HCT116 (cell line): ENCODE measurements around the gene EIF2AK3. TPM values are rescaled to one million over a fixed set of nuclear protein-coding genes. Genes with fewer than 3 reads are reported as not detected.

Source experiments
- ATAC-seq: fragments of 200-7000 bp; cut with Tn5 transposase; 2 replicates; pipeline ENCODE4 v1.9.1; 2020; ENCODE audit warnings: mild to moderate bottlenecking, moderate library complexity
- BruUV-seq: library from RNA; stranded (reverse); fragments of 400-500 nt; replicated peaks from 2 replicates; lab custom pipeline; 2021; lab: Mats Ljungman, UMichigan
- CTCF ChIA-PET: fragments of 300-600 bp; sonication (Branson Sonifier 250); formaldehyde crosslinking; loops from one replicate; lab custom pipeline; 2021; ENCODE audit warnings: antibody characterized with exemption; lab: Charles Lee
- POLR2A ChIA-PET: fragments of 300-600, 350-600 bp; sonication (Branson Sonifier 250); formaldehyde crosslinking; loops from one replicate; lab custom pipeline; 2021; ENCODE audit warnings: antibody characterized with exemption; lab: Charles Lee
- RAD21 ChIA-PET, 2 experiments: fragments of 300-600 bp; sonication (Branson Sonifier 250); formaldehyde crosslinking; loops; one replicate each; lab custom pipeline; 2023; ENCODE audit warnings: low total read pairs in 2 of 2; ENCODE audit not compliant: uncharacterized antibody in 2 of 2, unreplicated experiment in 2 of 2, low non-redundant PET in 1 of 2; lab: Charles Lee
- DNase-seq: peaks from one replicate; pipeline ENCODE4 v3.0.0-alpha.2; 2010; ENCODE audit warnings: low read depth, low spot score
- H2AFZ ChIP-seq: fragments of 200-600 bp; shearing (Covaris generic), sonication (generic); 2 replicates; pipeline ENCODE4 v1.6.1; 2017; ENCODE audit warnings: low read depth, mixed run types, mixed read lengths, antibody characterized with exemption, low read length; ENCODE audit not compliant: poor library complexity, severe bottlenecking
- H3K27ac ChIP-seq: 2 replicates; pipeline ENCODE4 v1.5.1; 2012; ENCODE audit warnings: low read depth, low read length
- H3K27me3 ChIP-seq: fragments of 200-600 bp; sonication (generic); 2 replicates; pipeline ENCODE4 v1.6.1; 2016; ENCODE audit warnings: mixed run types, low read length, mixed read lengths; ENCODE audit not compliant: insufficient read depth
- H3K36me3 ChIP-seq, 2 experiments: fragments of 200-500 bp in 1 of 2; fragments of 200-600 bp in 1 of 2; sonication (Bioruptor generic) in 1 of 2; sonication (generic) in 1 of 2; 2 replicates each; pipeline versions ENCODE4 v1.5.1 to v1.6.1; 2014 to 2016; ENCODE audit warnings: low read length in 2 of 2, inconsistent platforms in 1 of 2, mixed read lengths in 1 of 2, mixed run types in 1 of 2; ENCODE audit not compliant: insufficient read depth in 2 of 2, control insufficient read depth in 1 of 2
- H3K4me1 ChIP-seq, 2 experiments: fragments of 200-600 bp in 1 of 2; sonication (generic) in 1 of 2; 2 replicates each; pipeline versions ENCODE4 v1.5.1 to v1.6.1; 2012 to 2017; ENCODE audit warnings: low read length in 2 of 2, inconsistent platforms in 1 of 2, mild to moderate bottlenecking in 1 of 2, mixed read lengths in 1 of 2, mixed run types in 1 of 2, moderate library complexity in 1 of 2; ENCODE audit not compliant: insufficient read depth in 2 of 2, control insufficient read depth in 1 of 2
- H3K4me2 ChIP-seq: fragments of 200-600 bp; sonication (generic); 2 replicates; pipeline ENCODE4 v1.6.1; 2017; ENCODE audit warnings: mixed run types, low read length, mixed read lengths
- H3K4me3 ChIP-seq, 2 experiments: fragments of 200-600 bp in 1 of 2; sonication (generic) in 1 of 2; replicated peaks in 1 of 2; 2 replicates each; pipeline ENCODE4 v1.5.1; 2011 to 2016; ENCODE audit warnings: low read length in 2 of 2, control low read depth in 1 of 2, low read depth in 1 of 2, mild to moderate bottlenecking in 1 of 2, mixed read lengths in 1 of 2, mixed run types in 1 of 2
- H3K79me2 ChIP-seq: fragments of 200-600 bp; sonication (generic); 2 replicates; pipeline ENCODE4 v1.6.1; 2017; ENCODE audit warnings: mild to moderate bottlenecking, mixed run types, low read length, moderate library complexity, mixed read lengths; ENCODE audit not compliant: insufficient read depth
- H3K9ac ChIP-seq: fragments of 200-600 bp; sonication (generic); 2 replicates; pipeline ENCODE4 v1.6.1; 2016; ENCODE audit warnings: low read length, mixed read lengths
- H3K9me2 ChIP-seq: fragments of 200-600 bp; sonication (generic), shearing (Covaris generic); 2 replicates; pipeline ENCODE4 v1.6.1; 2017; ENCODE audit warnings: mixed run types, mild to moderate bottlenecking, moderate library complexity; ENCODE audit not compliant: insufficient read depth
- H3K9me3 ChIP-seq, 2 experiments: fragments of 200-500 bp in 1 of 2; fragments of 200-600 bp in 1 of 2; sonication (Bioruptor generic) in 1 of 2; sonication (generic) in 1 of 2; 2 replicates each; pipeline ENCODE4 v1.6.1; 2014 to 2017; ENCODE audit warnings: low read length in 2 of 2, mixed read lengths in 2 of 2, inconsistent platforms in 1 of 2, low read depth in 1 of 2, mild to moderate bottlenecking in 1 of 2, mixed run types in 1 of 2, moderate library complexity in 1 of 2; ENCODE audit not compliant: control insufficient read depth in 1 of 2, insufficient read depth in 1 of 2
- H4K20me1 ChIP-seq: fragments of 200-600 bp; sonication (generic), shearing (Covaris generic); 2 replicates; pipeline ENCODE4 v1.6.1; 2017; ENCODE audit warnings: mixed run types, mild to moderate bottlenecking, moderate library complexity; ENCODE audit not compliant: insufficient read depth
- EZH2 ChIP-seq: fragments of 200-600 bp; sonication (generic); IDR thresholded peaks from 2 replicates; pipeline ENCODE4 v1.6.1; 2017; ENCODE audit warnings: antibody characterized with exemption, mixed run types
- JUND ChIP-seq: IDR thresholded peaks from 2 replicates; pipeline ENCODE4 v1.6.1; 2012
- TCF7L2 ChIP-seq: IDR thresholded peaks from 2 replicates; pipeline ENCODE4 v1.7.0; 2011; ENCODE audit warnings: borderline replicate concordance, inconsistent platforms; ENCODE audit not compliant: insufficient read depth, insufficient read length; ENCODE audit errors: extremely low read depth
- intact Hi-C: fragments of 100-400 bp; cut with micrococcal nuclease; formaldehyde crosslinking; loops from 2 replicates; pipeline ENCODE4 v1.10.0; 2022
- total RNA-seq: library from RNA; stranded (reverse); gene quantifications from one replicate; pipeline ENCODE4 v1.2.1, GENCODE V29; 2021; ENCODE audit not compliant: unreplicated experiment
- TF ChIP-seq, protein P1 (sequence below), 3 experiments: fragments of 200-600 bp in 1 of 3; sonication (generic) in 1 of 3; IDR thresholded peaks in 2 of 3; conservative IDR thresholded peaks in 1 of 3; 2 replicates each; pipeline ENCODE4 v1.5.1; 2012 to 2017; ENCODE audit warnings: low read depth in 2 of 3, low read length in 2 of 3, antibody characterized with exemption in 1 of 3, borderline replicate concordance in 1 of 3, control low read depth in 1 of 3, mild to moderate bottlenecking in 1 of 3, mixed read lengths in 1 of 3, mixed run types in 1 of 3, moderate library complexity in 1 of 3; ENCODE audit not compliant: insufficient read depth in 1 of 3

Gene EIF2AK3
- total RNA-seq, 1 experiment from 2014 or later: 8.9 TPM

DNA sequence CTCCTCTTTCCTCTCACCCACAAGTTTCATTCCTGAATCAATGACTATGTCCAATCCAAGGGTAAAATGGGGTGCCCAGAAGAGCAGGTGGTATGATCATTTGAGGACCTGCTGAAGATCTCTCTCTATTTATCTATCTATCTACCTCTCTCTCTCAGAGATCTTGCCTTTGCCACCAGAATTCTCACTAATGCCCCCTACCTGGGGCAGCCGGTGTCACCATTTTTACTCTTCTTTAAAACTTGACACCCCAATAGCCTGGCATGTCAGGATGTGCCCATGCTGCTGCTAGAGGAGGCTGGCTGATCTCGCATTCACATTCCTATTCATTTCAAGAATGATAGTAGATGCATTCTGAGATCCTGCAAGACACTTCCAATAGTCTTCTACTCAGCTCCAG lies 40.0 kb upstream of the EIF2AK3 start:
- ChIA-PET POLR2A (no interaction called here), CTCF (interaction anchor here (1.1 kb wide), 1 partner anchor 76 kb away, joined by 4 read pairs; no protein-coding TSS in a partner anchor), RAD21 (no interaction called here)
- H3K79me2 ChIP-seq: no peaks in the 10 kb centered on the region
- no TSS peak for BruUV-seq
- no peaks in the 10 kb centered on the region for H3K27me3 ChIP-seq
- H4K20me1 ChIP-seq: no peaks in the 10 kb centered on the region
- no peaks in the 10 kb centered on the region for H3K9me3 ChIP-seq
- no peak overlapping the region for H3K4me3 ChIP-seq
- H3K4me2 ChIP-seq: peak overlapping the region; percentile 45; the same call in 1 of the 2 replicates
- no peaks in the 10 kb centered on the region for H3K9me2 ChIP-seq
- no peak for TF ChIP-seq EZH2
- TF ChIP-seq, protein P1, sequence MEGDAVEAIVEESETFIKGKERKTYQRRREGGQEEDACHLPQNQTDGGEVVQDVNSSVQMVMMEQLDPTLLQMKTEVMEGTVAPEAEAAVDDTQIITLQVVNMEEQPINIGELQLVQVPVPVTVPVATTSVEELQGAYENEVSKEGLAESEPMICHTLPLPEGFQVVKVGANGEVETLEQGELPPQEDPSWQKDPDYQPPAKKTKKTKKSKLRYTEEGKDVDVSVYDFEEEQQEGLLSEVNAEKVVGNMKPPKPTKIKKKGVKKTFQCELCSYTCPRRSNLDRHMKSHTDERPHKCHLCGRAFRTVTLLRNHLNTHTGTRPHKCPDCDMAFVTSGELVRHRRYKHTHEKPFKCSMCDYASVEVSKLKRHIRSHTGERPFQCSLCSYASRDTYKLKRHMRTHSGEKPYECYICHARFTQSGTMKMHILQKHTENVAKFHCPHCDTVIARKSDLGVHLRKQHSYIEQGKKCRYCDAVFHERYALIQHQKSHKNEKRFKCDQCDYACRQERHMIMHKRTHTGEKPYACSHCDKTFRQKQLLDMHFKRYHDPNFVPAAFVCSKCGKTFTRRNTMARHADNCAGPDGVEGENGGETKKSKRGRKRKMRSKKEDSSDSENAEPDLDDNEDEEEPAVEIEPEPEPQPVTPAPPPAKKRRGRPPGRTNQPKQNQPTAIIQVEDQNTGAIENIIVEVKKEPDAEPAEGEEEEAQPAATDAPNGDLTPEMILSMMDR (IDR thresholded peaks at IDR 0.05 in 2 of 3, conservative IDR thresholded peaks at IDR 0.05 in 1 of 3; ENCODE audit: borderline replicate concordance in 1 of 3, insufficient read depth in 1 of 3, low read depth in 2 of 3, low read length in 2 of 3): 0 out of 6 replicates have a peak, but pooled peaks of 1 of the 3 experiments have one; percentile 6
- TF ChIP-seq, all 23 proteins: peak for 1
- no peak overlapping the region for H3K9ac ChIP-seq
- peaks cover 9 to 11% of the 10 kb centered on the region in 2 experiments for H3K4me1 ChIP-seq
- intact Hi-C loops: no loop called here
- DNase-seq: no peak
- H2AFZ ChIP-seq: no peak overlapping the region
- H3K27ac ChIP-seq: no peak overlapping the region
- no peak for ATAC-seq
- no peaks in the 10 kb centered on the region for H3K36me3 ChIP-seq

DNA sequence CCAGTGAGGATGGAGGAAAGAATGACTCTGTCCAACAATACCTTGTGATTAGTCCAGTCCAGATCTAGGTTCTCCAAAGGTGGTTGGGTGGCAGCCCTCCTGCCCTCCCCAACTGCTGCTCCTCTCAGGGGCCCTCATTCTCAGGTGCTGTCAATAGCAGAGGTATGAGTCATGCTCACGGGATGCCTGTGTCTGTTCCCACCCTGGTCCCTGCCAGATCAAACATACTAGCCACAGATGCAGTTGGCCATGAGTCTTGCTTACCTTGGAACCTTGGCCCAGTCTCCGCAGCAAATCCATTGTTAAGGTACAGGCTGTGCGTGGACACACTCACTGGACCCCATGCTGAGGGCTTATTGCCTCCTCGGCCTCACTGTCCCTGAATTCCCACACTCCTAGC lies 39.3 kb upstream of the EIF2AK3 start:
- no TSS peak for BruUV-seq
- Histone ChIP-seq H3K9me2 (no peaks in the 10 kb centered on the region), H3K36me3 (no peaks in the 10 kb centered on the region), H3K79me2 (no peaks in the 10 kb centered on the region), H3K27me3 (no peaks in the 10 kb centered on the region), H3K9me3 (no peaks in the 10 kb centered on the region), H3K4me3 (no peak overlapping the region), H4K20me1 (no peaks in the 10 kb centered on the region), H2AFZ (no peak overlapping the region), H3K27ac (no peak overlapping the region), H3K4me2 (peak overlapping the region; percentile 45), H3K4me1 (peaks cover 9 to 11% of the 10 kb centered on the region in 2 experiments), H3K9ac (no peak overlapping the region)
- intact Hi-C loops: no loop called here
- TF ChIP-seq JUND: no peak
- TF ChIP-seq TCF7L2: peak; percentile 38
- ChIA-PET POLR2A (no interaction called here), CTCF (no interaction called here), RAD21 (no interaction called here)
- peak; percentile 70 for ATAC-seq
- DNase-seq: no peak
